MM.1S (cell line): ENCODE measurements around the gene PTPRC.

ENCODE experiments used
- CTCF ChIP-seq: fragments of 300-600 bp; sonication (generic); IDR thresholded peaks from 2 replicates; pipeline ENCODE4 v1.5.1; 2016; ENCODE audit warnings: antibody characterized with exemption, low read length, mixed read lengths
- EZH2 ChIP-seq: fragments of 300-600 bp; sonication (generic); optimal IDR thresholded peaks from 2 replicates; pipeline ENCODE3; 2017; ENCODE audit warnings: low read depth, mild to moderate bottlenecking, antibody characterized with exemption, low read length, mixed read lengths

GRCh38 chr1:198699167-198700015 lies 60.6 kb downstream of the PTPRC start:
- peak; percentile 9; the same call in 1 of the 2 replicates for TF ChIP-seq CTCF
- TF ChIP-seq EZH2: no peak
